Testis (tissue), 3 donors: ENCODE measurements around the gene POLR3GL. TPM values are rescaled to one million over a fixed set of nuclear protein-coding genes. Genes with fewer than 3 reads are reported as not detected.

Experiments used
- DNase-seq: peaks from one replicate; pipeline ENCODE4 v3.0.0-alpha.2; 2019
- H3K27ac ChIP-seq, 2 donors: fragments of 200-600 bp; sonication (generic); one replicate each; pipeline ENCODE4 v1.5.1; 2019
- H3K27me3 ChIP-seq: fragments of 200-600 bp; sonication (generic); one replicate; pipeline ENCODE4 v1.5.1; 2019
- H3K36me3 ChIP-seq: fragments of 200-600 bp; sonication (generic); one replicate; pipeline ENCODE4 v1.5.1; 2017; ENCODE audit warnings: low read depth; ENCODE audit errors: missing control alignments
- H3K4me1 ChIP-seq: fragments of 200-600 bp; sonication (generic); one replicate; pipeline ENCODE4 v1.5.1; 2019
- H3K4me3 ChIP-seq, 2 donors: fragments of 200-600 bp; sonication (generic); one replicate each; pipeline ENCODE4 v1.5.1; 2017 to 2019
- H3K9me3 ChIP-seq: fragments of 200-600 bp; sonication (generic); one replicate; pipeline ENCODE4 v1.5.1; 2017
- CTCF ChIP-seq, 3 experiments: fragments of 450-650 bp in 2 of 3; fragments of 200-600 bp in 1 of 3; sonication (generic) in 1 of 3; IDR thresholded peaks; one replicate each; pipeline ENCODE4 v1.5.1; 2016 to 2019; ENCODE audit warnings: antibody characterized with exemption in 3 of 3, mild to moderate bottlenecking in 2 of 3, moderate library complexity in 1 of 3
- POLR2A ChIP-seq: fragments of 450-650 bp; IDR thresholded peaks from one replicate; pipeline ENCODE4 v1.6.1; 2017; ENCODE audit warnings: antibody characterized with exemption, mild to moderate bottlenecking, moderate library complexity
- WGBS, 2 donors: methylation state at CpG; one replicate each; pipeline ENCODE4 v1.1.5; 2018; 5-methylcytosine and 5-hydroxymethylcytosine counted together
- intact Hi-C: fragments of 100-400 bp; cut with DNase I; formaldehyde crosslinking; loops from one replicate; pipeline ENCODE4 v1.15.1; 2023; ENCODE audit warnings: low total_unique reads
- polyA plus RNA-seq: library from polyadenylated mRNA; stranded (reverse); fragments of 350-450 nt; fragmentation: Illumina TruSeq; extraction: RNeasy Lipid Tissue Mini Kit (QIAGEN cat#74804); gene quantifications from one replicate; pipeline ENCODE4 v1.2.3, GENCODE V29; 2014; ENCODE audit warnings: low read depth, low replicate concordance; ENCODE audit not compliant: insufficient read depth
- total RNA-seq, 2 donors: library from RNA; depleted of rRNA; stranded (reverse); fragments of >200 nt; gene quantifications; one replicate each; pipeline ENCODE4 v1.2.3, GENCODE V29; 2016

The POLR3GL gene
- total and polyA plus RNA-seq, 3 donors from 2014 or later: 20.9 to 37.9 (median 23.5) TPM

GRCh38 chr1:145967288-145967687 lies 2.8 kb downstream of the POLR3GL start:
- H3K4me1 ChIP-seq: peaks cover 15% of the 10 kb centered on the region
- no peaks in the 10 kb centered on the region for H3K27me3 ChIP-seq
- 90 to 100% methylated on average over 2 of the region's 2 CpGs for WGBS, 2 donors
- H3K27ac ChIP-seq: no peak overlapping the region
- DNase-seq: no peak
- intact Hi-C loops: no loop called here
- no peaks in the 10 kb centered on the region for H3K9me3 ChIP-seq
- TF ChIP-seq CTCF (IDR thresholded peaks at IDR 0.05) (no peak), POLR2A (no peak)
- H3K4me3 ChIP-seq: no peak overlapping the region
- H3K36me3 ChIP-seq: no peaks in the 10 kb centered on the region

- no peak for DNase-seq
- Histone ChIP-seq H3K4me1 (no peaks in the 10 kb centered on the region), H3K27me3 (no peaks in the 10 kb centered on the region), H3K27ac (no peak overlapping the region), H3K9me3 (no peaks in the 10 kb centered on the region), H3K4me3 (no peak overlapping the region), H3K36me3 (no peaks in the 10 kb centered on the region)
- intact Hi-C loops: no loop called here
- TF ChIP-seq POLR2A (no peak), CTCF (IDR thresholded peaks at IDR 0.05) (no peak)
- 80 to 88% methylated on average over 7 of the region's 7 CpGs for WGBS, 2 donors
These were observed 8.1 kb downstream of the POLR3GL start for GRCh38 chr1:145972580-145972979.

GRCh38 chr1:145974721-145975120 lies 10.2 kb downstream of the POLR3GL start:
- intact Hi-C loops: no loop called here
- Histone ChIP-seq H3K27me3 (no peaks in the 10 kb centered on the region), H3K27ac (no peak overlapping the region), H3K36me3 (no peaks in the 10 kb centered on the region), H3K4me3 (no peak overlapping the region), H3K9me3 (no peaks in the 10 kb centered on the region), H3K4me1 (peaks cover 21% of the 10 kb centered on the region)
- TF ChIP-seq CTCF (IDR thresholded peaks at IDR 0.05) (no peak), POLR2A (no peak)
- DNase-seq: no peak
- WGBS, 2 donors: 72 to 87% methylated on average over 7 of the region's 7 CpGs

GRCh38 chr1:145975216-145975615 lies 10.7 kb downstream of the POLR3GL start:
- intact Hi-C loops: no loop called here
- WGBS, 2 donors: 60 to 88% methylated on average over 4 of the region's 4 CpGs

More at GRCh38 chr1:145975216-145975615, 10.7 kb downstream of the POLR3GL start:
- DNase-seq: no peak
- TF ChIP-seq CTCF (IDR thresholded peaks at IDR 0.05) (no peak), POLR2A (no peak)
- Histone ChIP-seq H3K36me3 (no peaks in the 10 kb centered on the region), H3K4me3 (no peak overlapping the region), H3K9me3 (no peaks in the 10 kb centered on the region), H3K4me1 (peaks cover 26% of the 10 kb centered on the region), H3K27me3 (no peaks in the 10 kb centered on the region), H3K27ac (no peak overlapping the region)
